ENCODE measurements around the gene MRGPRD. TPM values are rescaled to one million over a fixed set of nuclear protein-coding genes. Genes with fewer than 3 reads are reported as not detected.

MRGPRD gene
- total and polyA plus RNA-seq, 10 of the 15 experiments (the other 5 are each of a cell fraction or from before 2014, with no cell fraction given) = not detected

GRCh38 chr11:68934321-68934645 is 46.5 kb downstream of the MRGPRD start:
- no peaks in the 10 kb centered on the region for H3K4me1 ChIP-seq (ENCODE audit: control insufficient read depth, insufficient read depth, low read length)
- no peak overlapping the region for H3K4me2 ChIP-seq (ENCODE audit: control insufficient read depth, insufficient read depth)
- H3K79me2 ChIP-seq (ENCODE audit: control insufficient read depth, insufficient read depth, low read length) = no peaks in the 10 kb centered on the region
- no peak overlapping the region for H3K9ac ChIP-seq (ENCODE audit: control insufficient read depth, insufficient read depth, low read length)
- SMC1A ChIA-PET (ENCODE audit: uncharacterized antibody, unreplicated experiment) = no interaction called here
- in situ Hi-C loops (cut with MboI) = no loop called here
- RAD21 ChIA-PET (ENCODE audit: unreplicated experiment) = no interaction called here
- no peak overlapping the region for H2AFZ ChIP-seq (ENCODE audit: control insufficient read depth, low read depth, low read length)
- intact Hi-C loops (cut with micrococcal nuclease; ENCODE audit: unreplicated experiment) = no loop called here
- 89% methylated on average over 12 of the region's 12 CpGs for WGBS (ENCODE audit: insufficient coverage, insufficient replicate concordance, low lambda C conversion rate, missing lambda C conversion rate)
- TF ChIP-seq ZNF24 (IDR thresholded peaks at IDR 0.05) (no peak), ZNF592 (IDR thresholded peaks at IDR 0.05) (no peak), HDAC2 (IDR thresholded peaks at IDR 0.05) (no peak), SIX5 (IDR thresholded peaks at IDR 0.05; ENCODE audit: low read depth, low read length, severe bottlenecking) (no peak)
- H3K4me3 ChIP-seq = no peak overlapping the region
- FAIRE-seq (no peak), ATAC-seq (no peak), DNase-seq (ENCODE audit: low read depth, low spot score) (no peak)
- BruUV-seq (replicated peaks) = no TSS peak
- CTCF ChIA-PET = no interaction called here
- peaks cover 5 to 33% of the 10 kb centered on the region in 2 experiments; a peak in 3 of 4 replicates for H3K36me3 ChIP-seq (ENCODE audit: control insufficient read depth in 2 of 2, insufficient read depth in 2 of 2, low read length in 1 of 2)
- POLR2A ChIA-PET = no interaction called here
- H3K27me3 ChIP-seq (replicated peaks in 1 of 2; ENCODE audit: control insufficient read depth in 2 of 2, insufficient read depth in 2 of 2, low read length in 1 of 2) = no peaks in the 10 kb centered on the region
- no peak overlapping the region for H3K27ac ChIP-seq (ENCODE audit: control insufficient read depth, insufficient read depth)
- no peaks in the 10 kb centered on the region for H3K9me3 ChIP-seq (replicated peaks; ENCODE audit: control insufficient read depth, insufficient read depth, low read length)
- no peaks in the 10 kb centered on the region for H4K20me1 ChIP-seq (ENCODE audit: control insufficient read depth, insufficient read depth)

Data from GM12878 (cell line).